ENCODE results near the gene CATSPERD. TPM values are rescaled to one million over a fixed set of nuclear protein-coding genes. Genes with fewer than 3 reads are reported as not detected.

The CATSPERD gene
- total and polyA plus RNA-seq, 9 of the 15 experiments (the other 6 are each of a cell fraction or from before 2014, with no cell fraction given), result not detected

- no peak for TF ChIP-seq ZNF395 (CRISPR knock-in tag; IDR thresholded peaks at IDR 0.05)
- TF ChIP-seq XRCC4 (IDR thresholded peaks at IDR 0.05; ENCODE audit: extremely low read depth, insufficient read depth, insufficient read length), result no peak
- no peak for TF ChIP-seq ZBTB33 (CRISPR knock-in tag; IDR thresholded peaks at IDR 0.05)
- TF ChIP-seq MBD2 (IDR thresholded peaks at IDR 0.05; ENCODE audit: borderline replicate concordance, low read depth), result no peak
- TF ChIP-seq ELK3 (CRISPR knock-in tag; IDR thresholded peaks at IDR 0.05), result no peak
- TF ChIP-seq TCF7L2 (IDR thresholded peaks at IDR 0.05; ENCODE audit: low read depth, low read length), result no peak
- no peak for TF ChIP-seq HNRNPK (IDR thresholded peaks at IDR 0.05; ENCODE audit: low read depth, low read length, poor library complexity, severe bottlenecking)
- no peak for TF ChIP-seq MECOM (CRISPR knock-in tag; IDR thresholded peaks at IDR 0.05)
- TF ChIP-seq SMAD4 (CRISPR knock-in tag; conservative IDR thresholded peaks at IDR 0.05), result no peak
- no peak for TF ChIP-seq USF2 (CRISPR knock-in tag; IDR thresholded peaks at IDR 0.05)
- TF ChIP-seq RBBP5 (IDR thresholded peaks at IDR 0.05; ENCODE audit: borderline replicate concordance, insufficient read depth, low read length, poor library complexity, severe bottlenecking), result no peak
- TF ChIP-seq TBP (optimal IDR thresholded peaks at IDR 0.05; ENCODE audit: low read depth, low read length), result no peak
- TF ChIP-seq ADNP (tag; IDR thresholded peaks at IDR 0.05), result 0 out of 2 replicates have a peak, but pooled peaks have one; percentile 29
- peak; percentile 86 for TF ChIP-seq MEIS2 (IDR thresholded peaks at IDR 0.05; ENCODE audit: partially characterized antibody)
- TF ChIP-seq KDM2B (CRISPR knock-in tag; IDR thresholded peaks at IDR 0.05), result no peak
- TF ChIP-seq ZNF57 (CRISPR knock-in tag; IDR thresholded peaks at IDR 0.05), result no peak
- TF ChIP-seq CTCF (IDR thresholded peaks at IDR 0.05 in 2 of 3, conservative IDR thresholded peaks at IDR 0.05 in 1 of 3; ENCODE audit: insufficient read depth in 2 of 3, low read depth in 1 of 3, low read length in 3 of 3), result peak in 2 of 3 experiments; percentile 11 to 24; a peak in 2 of 6 replicates
- TF ChIP-seq CEBPB (tag; IDR thresholded peaks at IDR 0.05), result no peak
- no peak for TF ChIP-seq ZC3H4 (CRISPR knock-in tag; IDR thresholded peaks at IDR 0.05; ENCODE audit: borderline replicate concordance)
Measured at GRCh38 chr19:5826531-5827341, 106.3 kb downstream of the CATSPERD start (continued).

Data from K562 (cell line).